Measurements from ENCODE around the gene APRT. TPM values are rescaled to one million over a fixed set of nuclear protein-coding genes. Genes with fewer than 3 reads are reported as not detected.
"Not testable (repeated sequence)": the region's sequence is repeated elsewhere in the genome, so short reads cannot be mapped to it uniquely, and the experiment has no call there.

Gene APRT
- total RNA-seq, 2 experiments from 2014 or later, result 105 to 179 TPM

GRCh38 chr16:88777471-88778270 lies 34.1 kb downstream of the APRT start:
- intact Hi-C loops (cut with DNase I, micrococcal nuclease), result loop anchor here in 1 of 2 experiments (1.0 kb wide), 1 partner anchor 18 kb away; no protein-coding TSS in a partner anchor
- Mint-ChIP-seq H3K27me3 (no peaks in the 10 kb centered on the region), H3K9me3 (ENCODE audit: low read depth) (no peaks in the 10 kb centered on the region), H3K4me3 (no peak overlapping the region), H3K27ac (no peak overlapping the region), H3K36me3 (ENCODE audit: low read depth) (peaks cover 2% of the 10 kb centered on the region), H3K4me1 (peaks cover 43% of the 10 kb centered on the region)
- POLR2A ChIA-PET, result interaction anchor here (0.6 to 0.7 kb wide), 2 partner anchors 9 to 18 kb away, joined by 3 read pairs; no protein-coding TSS in a partner anchor
- DNase-seq (no peak), ATAC-seq (no peak)
- CTCF ChIA-PET, result interaction anchor here (1.5 kb wide), 1 partner anchor 40 kb away, joined by 5 read pairs; no protein-coding TSS in a partner anchor

GRCh38 chr16:88775825-88776224 lies 35.9 kb downstream of the APRT start:
- POLR2A ChIA-PET, result no interaction called here
- intact Hi-C loops (cut with DNase I, micrococcal nuclease), result no loop called here
- no peak overlapping the region for H3K4me3 Mint-ChIP-seq
- peaks cover 2% of the 10 kb centered on the region for H3K36me3 Mint-ChIP-seq (ENCODE audit: low read depth)
- no peak for DNase-seq
- H3K4me1 Mint-ChIP-seq, result peaks cover 30% of the 10 kb centered on the region
- no peaks in the 10 kb centered on the region for H3K27me3 Mint-ChIP-seq
- no peak overlapping the region for H3K27ac Mint-ChIP-seq
- no peak for ATAC-seq
- CTCF ChIA-PET, result no interaction called here
- H3K9me3 Mint-ChIP-seq (ENCODE audit: low read depth), result no peaks in the 10 kb centered on the region

- ChIA-PET POLR2A (no interaction called here), CTCF (interaction anchor here (0.9 to 1.1 kb wide), 2 partner anchors 10 to 12 kb away, joined by 3 to 4 read pairs; no protein-coding TSS in a partner anchor)
- H3K36me3 Mint-ChIP-seq (ENCODE audit: low read depth), result peaks cover 2% of the 10 kb centered on the region
- H3K27me3 Mint-ChIP-seq, result no peaks in the 10 kb centered on the region
- peaks cover 24% of the 10 kb centered on the region for H3K4me1 Mint-ChIP-seq
- H3K27ac Mint-ChIP-seq, result no peak overlapping the region
- ATAC-seq (no peak), DNase-seq (no peak)
- H3K9me3 Mint-ChIP-seq (ENCODE audit: low read depth), result no peaks in the 10 kb centered on the region
- intact Hi-C loops (cut with DNase I, micrococcal nuclease), result no loop called here
- H3K4me3 Mint-ChIP-seq, result no peak overlapping the region
Observed at GRCh38 chr16:88774544-88775393, 37.0 kb downstream of the APRT start.

- Mint-ChIP-seq H3K27ac (no peak overlapping the region), H3K4me1 (peaks cover 23% of the 10 kb centered on the region), H3K36me3 (ENCODE audit: low read depth) (peaks cover 2% of the 10 kb centered on the region), H3K4me3 (no peak overlapping the region), H3K27me3 (no peaks in the 10 kb centered on the region), H3K9me3 (ENCODE audit: low read depth) (no peaks in the 10 kb centered on the region)
- DNase-seq, result no peak
- POLR2A ChIA-PET, result no interaction called here
- intact Hi-C loops (cut with DNase I, micrococcal nuclease), result no loop called here
- no peak for ATAC-seq
- CTCF ChIA-PET, result interaction anchor here (0.9 to 4.2 kb wide), 3 partner anchors 8 to 11 kb away, joined by 3 to 18 read pairs (median 4); no protein-coding TSS in a partner anchor
Observed at GRCh38 chr16:88773812-88774291, 37.9 kb downstream of the APRT start.

GRCh38 chr16:88772871-88773811 lies 38.6 kb downstream of the APRT start:
- DNase-seq (no peak), ATAC-seq (no peak)
- intact Hi-C loops (cut with DNase I, micrococcal nuclease), result no loop called here
- Mint-ChIP-seq H3K36me3 (ENCODE audit: low read depth) (peaks cover 2% of the 10 kb centered on the region), H3K27ac (no peak overlapping the region), H3K4me3 (no peak overlapping the region), H3K4me1 (peaks cover 18% of the 10 kb centered on the region), H3K27me3 (no peaks in the 10 kb centered on the region), H3K9me3 (ENCODE audit: low read depth) (no peaks in the 10 kb centered on the region)
- ChIA-PET CTCF (interaction anchor here (0.6 to 4.2 kb wide), 3 partner anchors 9 to 139 kb away, joined by 3 to 18 read pairs (median 4); no protein-coding TSS in a partner anchor), POLR2A (interaction anchor here (0.6 kb wide), 1 partner anchor 68 kb away, joined by 3 read pairs; no protein-coding TSS in a partner anchor)

- H3K4me3 Mint-ChIP-seq; POLR2A ChIA-PET; H3K27me3 Mint-ChIP-seq; intact Hi-C loops (cut with DNase I, micrococcal nuclease); DNase-seq; H3K27ac Mint-ChIP-seq; ATAC-seq; H3K9me3 Mint-ChIP-seq (ENCODE audit: low read depth); H3K36me3 Mint-ChIP-seq (ENCODE audit: low read depth): not testable (repeated sequence)
- H3K4me1 Mint-ChIP-seq, result peaks cover 24% of the 10 kb centered on the region
- CTCF ChIA-PET, result interaction anchor here (4.2 kb wide), 1 partner anchor 10 kb away, joined by 18 read pairs; no protein-coding TSS in a partner anchor
Observed at GRCh38 chr16:88771781-88772180, 39.9 kb downstream of the APRT start.

GRCh38 chr16:88771294-88771772 lies 40.4 kb downstream of the APRT start:
- no peaks in the 10 kb centered on the region for H3K36me3 Mint-ChIP-seq (ENCODE audit: low read depth)
- ChIA-PET POLR2A (interaction anchor here (0.6 kb wide), 1 partner anchor 341 kb away, joined by 3 read pairs; no protein-coding TSS in a partner anchor), CTCF (interaction anchor here (4.2 kb wide), 1 partner anchor 11 kb away, joined by 18 read pairs; no protein-coding TSS in a partner anchor)
- DNase-seq (no peak), ATAC-seq (no peak)
- intact Hi-C loops (cut with DNase I, micrococcal nuclease), result no loop called here
- H3K4me3 Mint-ChIP-seq, result no peak overlapping the region
- H3K9me3 Mint-ChIP-seq (ENCODE audit: low read depth), result no peaks in the 10 kb centered on the region
- peaks cover 24% of the 10 kb centered on the region for H3K4me1 Mint-ChIP-seq
- no peaks in the 10 kb centered on the region for H3K27me3 Mint-ChIP-seq
- H3K27ac Mint-ChIP-seq, result peak overlapping the region; percentile 42

GRCh38 chr16:88770461-88771293 lies 41.1 kb downstream of the APRT start:
- DNase-seq (peak; percentile 55), ATAC-seq (peak; percentile 58)
- Mint-ChIP-seq H3K36me3 (ENCODE audit: low read depth) (no peaks in the 10 kb centered on the region), H3K27me3 (no peaks in the 10 kb centered on the region), H3K4me1 (peaks cover 28% of the 10 kb centered on the region), H3K27ac (peak overlapping the region; percentile 42), H3K9me3 (ENCODE audit: low read depth) (no peaks in the 10 kb centered on the region), H3K4me3 (no peak overlapping the region)
- intact Hi-C loops (cut with DNase I, micrococcal nuclease), result no loop called here
- CTCF ChIA-PET, result interaction anchor here (4.2 kb wide), 1 partner anchor 11 kb away, joined by 18 read pairs; no protein-coding TSS in a partner anchor
- POLR2A ChIA-PET, result interaction anchor here (0.5 to 0.6 kb wide), 3 partner anchors 22 to 340 kb away, joined by 3 read pairs; no protein-coding TSS in a partner anchor

GRCh38 chr16:88769617-88770460 lies 41.9 kb downstream of the APRT start:
- no peak overlapping the region for H3K4me3 Mint-ChIP-seq
- H3K4me1 Mint-ChIP-seq, result peaks cover 28% of the 10 kb centered on the region
- H3K27me3 Mint-ChIP-seq, result no peaks in the 10 kb centered on the region
- no peaks in the 10 kb centered on the region for H3K36me3 Mint-ChIP-seq (ENCODE audit: low read depth)
- H3K27ac Mint-ChIP-seq, result no peak overlapping the region
- ATAC-seq (peak; percentile 62), DNase-seq (peak; percentile 69)
- intact Hi-C loops (cut with DNase I, micrococcal nuclease), result no loop called here
- H3K9me3 Mint-ChIP-seq (ENCODE audit: low read depth), result no peaks in the 10 kb centered on the region
- ChIA-PET POLR2A (interaction anchor here (0.5 kb wide), 1 partner anchor 21 kb away, joined by 3 read pairs; no protein-coding TSS in a partner anchor), CTCF (interaction anchor here (4.2 kb wide), 1 partner anchor 12 kb away, joined by 18 read pairs; no protein-coding TSS in a partner anchor)
